Spleen (tissue), 11 donors: Measurements from ENCODE around the gene CREB3L2. TPM values are rescaled to one million over a fixed set of nuclear protein-coding genes. Genes with fewer than 3 reads are reported as not detected.

Experiments
- DNase-seq: peaks from one replicate; pipeline ENCODE4 v3.0.0-alpha.2; 2020
- H3K27ac ChIP-seq, 8 donors: fragments of 200-600 bp; sonication (generic) in 7 of 8; 1 replicate in 4 of 8; 2 replicates in 4 of 8; pipeline versions ENCODE4 v1.5.0 to v1.8.0; 2016 to 2021; ENCODE audit warnings: inconsistent platforms in 4 of 8, mild to moderate bottlenecking in 4 of 8, moderate library complexity in 1 of 8
- H3K27me3 ChIP-seq, 7 donors: fragments of 200-600 bp; sonication (generic) in 6 of 7; replicated peaks in 1 of 7; 1 replicate in 4 of 7; 2 replicates in 3 of 7; pipeline versions ENCODE4 v1.5.0 to v1.8.0; 2016 to 2021; ENCODE audit warnings: inconsistent platforms in 3 of 7, mild to moderate bottlenecking in 1 of 7
- H3K36me3 ChIP-seq, 6 donors: fragments of 200-600 bp; sonication (generic) in 5 of 6; 1 replicate in 4 of 6; 2 replicates in 2 of 6; pipeline versions ENCODE4 v1.5.0 to v1.8.0; 2016 to 2021; ENCODE audit warnings: inconsistent platforms in 2 of 6
- H3K4me1 ChIP-seq, 6 donors: fragments of 200-600 bp; sonication (generic) in 5 of 6; 1 replicate in 3 of 6; 2 replicates in 3 of 6; pipeline versions ENCODE4 v1.5.0 to v1.8.0; 2016 to 2021; ENCODE audit warnings: inconsistent platforms in 3 of 6
- H3K4me3 ChIP-seq, 8 donors: fragments of 200-600 bp; sonication (generic) in 7 of 8; 1 replicate in 4 of 8; 2 replicates in 4 of 8; pipeline versions ENCODE4 v1.5.0 to v1.8.0; 2016 to 2021; ENCODE audit warnings: inconsistent platforms in 4 of 8, mild to moderate bottlenecking in 4 of 8, moderate library complexity in 2 of 8
- H3K9me3 ChIP-seq, 8 donors: fragments of 200-600 bp; sonication (generic) in 7 of 8; 1 replicate in 4 of 8; 2 replicates in 4 of 8; pipeline versions ENCODE4 v1.5.0 to v1.8.0; 2016 to 2021; ENCODE audit warnings: inconsistent platforms in 4 of 8
- POLR2A ChIP-seq, 3 donors: fragments of 450-650 bp; IDR thresholded peaks; one replicate each; pipeline ENCODE4 v1.5.1; 2017; ENCODE audit warnings: antibody characterized with exemption in 3 of 3, mild to moderate bottlenecking in 1 of 3
- POLR2AphosphoS5 ChIP-seq, 3 donors: sonication (generic); formaldehyde crosslinking; IDR thresholded peaks; one replicate each; pipeline ENCODE4 v1.5.1; 2017; ENCODE audit warnings: antibody characterized with exemption in 3 of 3
- WGBS, 5 donors: extraction: QIAGEN DNeasy Blood & Tissue Kit in 3 of 5; methylation state at CpG; one replicate each; pipeline versions ENCODE4 v1.1.5 to v1.1.7; 2013 to 2018; 5-methylcytosine and 5-hydroxymethylcytosine counted together
- intact Hi-C: fragments of 100-400 bp; cut with DNase I; formaldehyde crosslinking; loops from one replicate; pipeline ENCODE4 v1.15.0; 2023; ENCODE audit warnings: low total_unique reads
- polyA plus RNA-seq, 3 donors: library from polyadenylated mRNA; stranded (reverse); fragments of 200-250 nt; gene quantifications; one replicate each; pipeline ENCODE4 v1.2.1, GENCODE V29; 2013
- total RNA-seq, 7 donors: library from RNA; depleted of rRNA in 3 of 7; stranded (reverse); fragments of >200 nt in 3 of 7; fragmentation: NEBNext Ultra II Directional in 4 of 7; extraction: Animal tissue kit (Norgen Biotek cat#: 25700) in 4 of 7; gene quantifications; one replicate each; pipeline versions ENCODE4 v1.1.0 to v1.2.1, GENCODE V29; 2016 to 2021
- TF ChIP-seq, protein P1 (sequence below), 11 experiments: fragments of 200-600 bp in 7 of 11; fragments of 450-650 bp in 4 of 11; sonication (generic) in 4 of 11; IDR thresholded peaks in 8 of 11; conservative IDR thresholded peaks in 3 of 11; 1 replicate in 7 of 11; 2 replicates in 4 of 11; pipeline versions ENCODE4 v1.4.0 to v1.8.0; 2016 to 2021; ENCODE audit warnings: antibody characterized with exemption in 11 of 11, inconsistent platforms in 4 of 11, mild to moderate bottlenecking in 1 of 11
- donor health status: healthy with polysubstance abuse.
- donor health status: DM: no; HTN: no; CAD: no; lungs with moderate emphysema.
- donor health status: DM: no; HTN: no; CAD: no.
- donor health status: Bipolar disorder and iron deficiency.
- donor health status: healthy.
- donor health status: DM: no; HTN: no; CAD: no.
- donor health status: DM: yes; HTN: yes; CAD: no.

Gene CREB3L2
- total and polyA plus RNA-seq, 10 donors = 3.5 to 68.4 (median 42.4) TPM

- TF ChIP-seq, protein P1, sequence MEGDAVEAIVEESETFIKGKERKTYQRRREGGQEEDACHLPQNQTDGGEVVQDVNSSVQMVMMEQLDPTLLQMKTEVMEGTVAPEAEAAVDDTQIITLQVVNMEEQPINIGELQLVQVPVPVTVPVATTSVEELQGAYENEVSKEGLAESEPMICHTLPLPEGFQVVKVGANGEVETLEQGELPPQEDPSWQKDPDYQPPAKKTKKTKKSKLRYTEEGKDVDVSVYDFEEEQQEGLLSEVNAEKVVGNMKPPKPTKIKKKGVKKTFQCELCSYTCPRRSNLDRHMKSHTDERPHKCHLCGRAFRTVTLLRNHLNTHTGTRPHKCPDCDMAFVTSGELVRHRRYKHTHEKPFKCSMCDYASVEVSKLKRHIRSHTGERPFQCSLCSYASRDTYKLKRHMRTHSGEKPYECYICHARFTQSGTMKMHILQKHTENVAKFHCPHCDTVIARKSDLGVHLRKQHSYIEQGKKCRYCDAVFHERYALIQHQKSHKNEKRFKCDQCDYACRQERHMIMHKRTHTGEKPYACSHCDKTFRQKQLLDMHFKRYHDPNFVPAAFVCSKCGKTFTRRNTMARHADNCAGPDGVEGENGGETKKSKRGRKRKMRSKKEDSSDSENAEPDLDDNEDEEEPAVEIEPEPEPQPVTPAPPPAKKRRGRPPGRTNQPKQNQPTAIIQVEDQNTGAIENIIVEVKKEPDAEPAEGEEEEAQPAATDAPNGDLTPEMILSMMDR (IDR thresholded peaks at IDR 0.05 in 8 of 11, conservative IDR thresholded peaks at IDR 0.05 in 3 of 11) = no peak
- TF ChIP-seq POLR2AphosphoS5 (IDR thresholded peaks at IDR 0.05) (no peak), POLR2A (IDR thresholded peaks at IDR 0.05) (no peak)
- Histone ChIP-seq H3K27ac (no peak overlapping the region), H3K4me3 (no peak overlapping the region), H3K36me3 (no peaks in the 10 kb centered on the region), H3K4me1 (peaks cover 0 to 22% (median 5%) of the 10 kb centered on the region in 6 donors), H3K27me3 (no peaks in the 10 kb centered on the region), H3K9me3 (no peaks in the 10 kb centered on the region)
- no peak for DNase-seq
- intact Hi-C loops = no loop called here
- WGBS, 5 donors = 92 to 96% (median 94%) methylated on average over 7 of the region's 7 CpGs
These were observed 50.0 kb downstream of the CREB3L2 start for GRCh38 chr7:137951700-137952425.

- 90 to 95% (median 95%) methylated on average over 7 of the region's 7 CpGs for WGBS, 5 donors
- no peak for DNase-seq
- no peaks in the 10 kb centered on the region for H3K27me3 ChIP-seq
- intact Hi-C loops = no loop called here
- H3K4me3 ChIP-seq = no peak overlapping the region
- TF ChIP-seq POLR2AphosphoS5 (IDR thresholded peaks at IDR 0.05) = no peak
- no peak for TF ChIP-seq POLR2A (IDR thresholded peaks at IDR 0.05)
- TF ChIP-seq, protein P1 (IDR thresholded peaks at IDR 0.05 in 8 of 11, conservative IDR thresholded peaks at IDR 0.05 in 3 of 11) = no peak
- no peak overlapping the region for H3K27ac ChIP-seq
- no peaks in the 10 kb centered on the region for H3K36me3 ChIP-seq
- H3K4me1 ChIP-seq = peaks cover 0 to 22% (median 5%) of the 10 kb centered on the region in 6 donors
- H3K9me3 ChIP-seq = no peaks in the 10 kb centered on the region
These were observed 50.9 kb downstream of the CREB3L2 start for GRCh38 chr7:137950967-137951366.

GRCh38 chr7:137950263-137950621, 51.6 kb downstream of the CREB3L2 start:
- H3K4me3 ChIP-seq = no peak overlapping the region
- no peaks in the 10 kb centered on the region for H3K27me3 ChIP-seq
- peaks cover 0 to 22% (median 5%) of the 10 kb centered on the region in 6 donors for H3K4me1 ChIP-seq
- intact Hi-C loops = no loop called here
- no peak overlapping the region for H3K27ac ChIP-seq
- TF ChIP-seq POLR2AphosphoS5 (IDR thresholded peaks at IDR 0.05) (no peak), POLR2A (IDR thresholded peaks at IDR 0.05) (no peak)
- TF ChIP-seq, protein P1 (IDR thresholded peaks at IDR 0.05 in 8 of 11, conservative IDR thresholded peaks at IDR 0.05 in 3 of 11) = no peak
- no peak for DNase-seq
- no peaks in the 10 kb centered on the region for H3K9me3 ChIP-seq
- H3K36me3 ChIP-seq = no peaks in the 10 kb centered on the region
- WGBS, 5 donors = 80 to 87% (median 85%) methylated on average over 4 of the region's 4 CpGs

- intact Hi-C loops = loop anchor here (10.0 kb wide), 1 partner anchor 55 kb away; the partner anchor contains the start of gene CREB3L2
- no peak for TF ChIP-seq POLR2AphosphoS5 (IDR thresholded peaks at IDR 0.05)
- no peak for TF ChIP-seq POLR2A (IDR thresholded peaks at IDR 0.05)
- TF ChIP-seq, protein P1 (IDR thresholded peaks at IDR 0.05 in 8 of 11, conservative IDR thresholded peaks at IDR 0.05 in 3 of 11) = no peak
- Histone ChIP-seq H3K9me3 (no peaks in the 10 kb centered on the region), H3K27me3 (no peaks in the 10 kb centered on the region), H3K27ac (no peak overlapping the region), H3K4me1 (peaks cover 0 to 21% (median 5%) of the 10 kb centered on the region in 6 donors), H3K36me3 (no peaks in the 10 kb centered on the region), H3K4me3 (no peak overlapping the region)
- no peak for DNase-seq
- WGBS, 5 donors = 87 to 95% (median 89%) methylated on average over 6 of the region's 6 CpGs
These were observed 52.2 kb downstream of the CREB3L2 start for GRCh38 chr7:137949416-137950262.
